Keratinocyte (primary cell): Measurements from ENCODE around the gene AP5M1.

ENCODE experiments used
- CTCF ChIP-seq, 3 experiments: IDR thresholded peaks in 1 of 3; conservative IDR thresholded peaks in 1 of 3; optimal IDR thresholded peaks in 1 of 3; 2 replicates in 2 of 3; 3 replicates in 1 of 3; pipeline versions ENCODE3 to v1.5.1; 2011; ENCODE audit warnings: low read length in 3 of 3, mild to moderate bottlenecking in 3 of 3, moderate library complexity in 2 of 3, control low read depth in 1 of 3, inconsistent platforms in 1 of 3; ENCODE audit not compliant: insufficient read depth in 2 of 3; ENCODE audit errors: extremely low read depth in 1 of 3
- EZH2 ChIP-seq: IDR thresholded peaks from one replicate; pipeline ENCODE4 v1.6.1; 2012; ENCODE audit warnings: inconsistent platforms, mild to moderate bottlenecking, low read length, moderate library complexity

GRCh38 chr14:57232006-57232405 lies 36.8 kb upstream of the AP5M1 start:
- TF ChIP-seq CTCF (optimal IDR thresholded peaks at IDR 0.05 in 1 of 3, IDR thresholded peaks at IDR 0.05 in 1 of 3, conservative IDR thresholded peaks at IDR 0.05 in 1 of 3; ENCODE audit: extremely low read depth in 1 of 3, insufficient read depth in 2 of 3, low read length in 3 of 3) (no peak), EZH2 (no peak)
